Measurements from ENCODE around the gene LIN7A.
"Not testable (repeated sequence)": the region's sequence is repeated elsewhere in the genome, so short reads cannot be mapped to it uniquely, and the experiment has no call there.

DNA sequence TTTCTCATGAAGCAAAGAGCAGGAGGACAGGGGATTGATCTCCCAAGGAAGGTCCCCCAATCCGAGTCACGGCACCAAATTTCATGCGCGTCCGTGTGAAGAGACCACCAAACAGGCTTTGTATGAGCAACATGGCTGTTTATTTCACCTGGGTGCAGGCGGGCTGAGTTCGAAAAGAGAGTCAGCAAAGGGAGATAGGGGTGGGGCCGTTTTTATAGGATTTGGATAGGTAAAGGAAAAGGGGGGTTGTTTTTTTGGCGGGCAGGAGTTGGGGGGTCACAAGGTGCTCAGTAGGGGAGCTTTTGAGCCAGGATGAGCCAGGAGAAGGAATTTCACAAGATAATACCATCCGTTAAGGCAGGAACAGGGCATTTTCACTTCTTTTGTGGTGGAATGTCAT, 149.3 kb downstream of the LIN7A start:
- TF ChIP-seq NR2F2 (IDR thresholded peaks at IDR 0.05); JUND (IDR thresholded peaks at IDR 0.05); SP1 (IDR thresholded peaks at IDR 0.05); TAF1 (conservative IDR thresholded peaks at IDR 0.05); RAD21 (IDR thresholded peaks at IDR 0.05); GABPA (IDR thresholded peaks at IDR 0.05 in 1 of 2, conservative IDR thresholded peaks at IDR 0.05 in 1 of 2); FOXA1 (IDR thresholded peaks at IDR 0.05); HNF4A (conservative IDR thresholded peaks at IDR 0.05); YY1 (IDR thresholded peaks at IDR 0.05); EGR1 (IDR thresholded peaks at IDR 0.05; ENCODE audit: low read depth in 2 of 2): not testable (repeated sequence)
- TF ChIP-seq, protein P1, sequence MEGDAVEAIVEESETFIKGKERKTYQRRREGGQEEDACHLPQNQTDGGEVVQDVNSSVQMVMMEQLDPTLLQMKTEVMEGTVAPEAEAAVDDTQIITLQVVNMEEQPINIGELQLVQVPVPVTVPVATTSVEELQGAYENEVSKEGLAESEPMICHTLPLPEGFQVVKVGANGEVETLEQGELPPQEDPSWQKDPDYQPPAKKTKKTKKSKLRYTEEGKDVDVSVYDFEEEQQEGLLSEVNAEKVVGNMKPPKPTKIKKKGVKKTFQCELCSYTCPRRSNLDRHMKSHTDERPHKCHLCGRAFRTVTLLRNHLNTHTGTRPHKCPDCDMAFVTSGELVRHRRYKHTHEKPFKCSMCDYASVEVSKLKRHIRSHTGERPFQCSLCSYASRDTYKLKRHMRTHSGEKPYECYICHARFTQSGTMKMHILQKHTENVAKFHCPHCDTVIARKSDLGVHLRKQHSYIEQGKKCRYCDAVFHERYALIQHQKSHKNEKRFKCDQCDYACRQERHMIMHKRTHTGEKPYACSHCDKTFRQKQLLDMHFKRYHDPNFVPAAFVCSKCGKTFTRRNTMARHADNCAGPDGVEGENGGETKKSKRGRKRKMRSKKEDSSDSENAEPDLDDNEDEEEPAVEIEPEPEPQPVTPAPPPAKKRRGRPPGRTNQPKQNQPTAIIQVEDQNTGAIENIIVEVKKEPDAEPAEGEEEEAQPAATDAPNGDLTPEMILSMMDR (IDR thresholded peaks at IDR 0.05; ENCODE audit: low read depth, low read length, missing input control) = not testable (repeated sequence)
- TF ChIP-seq, protein P2, sequence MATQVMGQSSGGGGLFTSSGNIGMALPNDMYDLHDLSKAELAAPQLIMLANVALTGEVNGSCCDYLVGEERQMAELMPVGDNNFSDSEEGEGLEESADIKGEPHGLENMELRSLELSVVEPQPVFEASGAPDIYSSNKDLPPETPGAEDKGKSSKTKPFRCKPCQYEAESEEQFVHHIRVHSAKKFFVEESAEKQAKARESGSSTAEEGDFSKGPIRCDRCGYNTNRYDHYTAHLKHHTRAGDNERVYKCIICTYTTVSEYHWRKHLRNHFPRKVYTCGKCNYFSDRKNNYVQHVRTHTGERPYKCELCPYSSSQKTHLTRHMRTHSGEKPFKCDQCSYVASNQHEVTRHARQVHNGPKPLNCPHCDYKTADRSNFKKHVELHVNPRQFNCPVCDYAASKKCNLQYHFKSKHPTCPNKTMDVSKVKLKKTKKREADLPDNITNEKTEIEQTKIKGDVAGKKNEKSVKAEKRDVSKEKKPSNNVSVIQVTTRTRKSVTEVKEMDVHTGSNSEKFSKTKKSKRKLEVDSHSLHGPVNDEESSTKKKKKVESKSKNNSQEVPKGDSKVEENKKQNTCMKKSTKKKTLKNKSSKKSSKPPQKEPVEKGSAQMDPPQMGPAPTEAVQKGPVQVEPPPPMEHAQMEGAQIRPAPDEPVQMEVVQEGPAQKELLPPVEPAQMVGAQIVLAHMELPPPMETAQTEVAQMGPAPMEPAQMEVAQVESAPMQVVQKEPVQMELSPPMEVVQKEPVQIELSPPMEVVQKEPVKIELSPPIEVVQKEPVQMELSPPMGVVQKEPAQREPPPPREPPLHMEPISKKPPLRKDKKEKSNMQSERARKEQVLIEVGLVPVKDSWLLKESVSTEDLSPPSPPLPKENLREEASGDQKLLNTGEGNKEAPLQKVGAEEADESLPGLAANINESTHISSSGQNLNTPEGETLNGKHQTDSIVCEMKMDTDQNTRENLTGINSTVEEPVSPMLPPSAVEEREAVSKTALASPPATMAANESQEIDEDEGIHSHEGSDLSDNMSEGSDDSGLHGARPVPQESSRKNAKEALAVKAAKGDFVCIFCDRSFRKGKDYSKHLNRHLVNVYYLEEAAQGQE (IDR thresholded peaks at IDR 0.05) = not testable (repeated sequence)
- TF ChIP-seq, protein P3, sequence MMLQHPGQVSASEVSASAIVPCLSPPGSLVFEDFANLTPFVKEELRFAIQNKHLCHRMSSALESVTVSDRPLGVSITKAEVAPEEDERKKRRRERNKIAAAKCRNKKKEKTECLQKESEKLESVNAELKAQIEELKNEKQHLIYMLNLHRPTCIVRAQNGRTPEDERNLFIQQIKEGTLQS (IDR thresholded peaks at IDR 0.05) = not testable (repeated sequence)
- TF ChIP-seq, protein P4, sequence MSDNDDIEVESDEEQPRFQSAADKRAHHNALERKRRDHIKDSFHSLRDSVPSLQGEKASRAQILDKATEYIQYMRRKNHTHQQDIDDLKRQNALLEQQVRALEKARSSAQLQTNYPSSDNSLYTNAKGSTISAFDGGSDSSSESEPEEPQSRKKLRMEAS (IDR thresholded peaks at IDR 0.05) = not testable (repeated sequence)
